WTC11 (cell line): ENCODE results near the gene SH3GL3.

Source experiments
- CTCF ChIP-seq: fragments of 200-600 bp; IDR thresholded peaks from 2 replicates; pipeline ENCODE4 v1.8.0; 2022; ENCODE audit warnings: antibody characterized with exemption
- FOXK1 ChIP-seq: sonication (generic); formaldehyde crosslinking; IDR thresholded peaks from 2 replicates; pipeline ENCODE4 v1.8.0; 2022; ENCODE audit warnings: mild to moderate bottlenecking, moderate library complexity, missing genetic modification reagents
- JAZF1 ChIP-seq: fragments of 250-450 bp; sonication (Bioruptor Pico); IDR thresholded peaks from 2 replicates; pipeline ENCODE4 v1.9.0; 2021; ENCODE audit warnings: moderate library complexity, mild to moderate bottlenecking, inconsistent platforms
- OVOL2 ChIP-seq: fragments of 250-450 bp; sonication (Bioruptor Pico); IDR thresholded peaks from 2 replicates; pipeline ENCODE4 v1.9.0; 2021; ENCODE audit warnings: mild to moderate bottlenecking, borderline replicate concordance
- USF1 ChIP-seq: sonication (generic); formaldehyde crosslinking; IDR thresholded peaks from 2 replicates; pipeline ENCODE4 v1.8.0; 2022; ENCODE audit warnings: mild to moderate bottlenecking, missing genetic modification reagents

- TF ChIP-seq CTCF (no peak), JAZF1 (no peak), USF1 (CRISPR knock-in tag) (no peak), FOXK1 (CRISPR knock-in tag) (no peak), OVOL2 (CRISPR knock-in tag) (no peak)
These were observed 11.2 kb downstream of the SH3GL3 start for GRCh38 chr15:83458381-83458780.
